GM12801 (cell line): ENCODE measurements around the gene NFRKB.

ENCODE experiments used
- CTCF ChIP-seq: IDR thresholded peaks from one replicate; pipeline ENCODE4 v1.5.1; 2011; ENCODE audit warnings: control low read depth; ENCODE audit not compliant: insufficient read length; ENCODE audit errors: extremely low read depth

NFRKB gene

GRCh38 chr11:129853518-129854231, 41.7 kb downstream of the NFRKB start:
- TF ChIP-seq CTCF: no peak

GRCh38 chr11:129852125-129852740, 43.1 kb downstream of the NFRKB start:
- no peak for TF ChIP-seq CTCF

- no peak for TF ChIP-seq CTCF
Measured at GRCh38 chr11:129849447-129850130, 45.8 kb downstream of the NFRKB start.

GRCh38 chr11:129846508-129847335, 48.7 kb downstream of the NFRKB start:
- TF ChIP-seq CTCF: no peak
